Measurements from ENCODE around the gene THEM5.
"Not testable (repeated sequence)": the region's sequence is repeated elsewhere in the genome, so short reads cannot be mapped to it uniquely, and the experiment has no call there.

Gene THEM5

DNA sequence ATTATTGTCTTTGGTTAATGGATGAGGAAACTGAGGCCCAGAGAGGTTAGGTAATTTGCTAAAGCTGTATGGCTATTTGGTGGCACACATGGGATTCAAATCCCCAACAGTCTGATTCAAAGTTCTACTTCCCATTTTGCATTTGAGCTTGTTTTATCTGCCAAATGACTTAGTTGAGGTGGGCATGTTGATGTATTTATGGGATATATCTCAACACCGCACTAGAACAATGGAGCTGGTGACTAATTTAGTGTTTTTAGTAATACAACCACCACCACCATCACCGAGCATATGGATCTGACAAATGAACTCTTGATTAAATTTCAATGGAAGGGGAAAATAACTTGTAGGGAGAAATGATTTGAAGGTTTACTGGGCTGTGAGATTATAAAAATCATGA is 29.0 kb upstream of the THEM5 start:
- Histone ChIP-seq H3K36me3 (no peaks in the 10 kb centered on the region), H3K27me3 (no peaks in the 10 kb centered on the region), H3K4me1 (ENCODE audit: control insufficient read depth in 1 of 2, insufficient read depth in 1 of 2, low read depth in 1 of 2, low read length in 1 of 2) (no peaks in the 10 kb centered on the region), H3K4me3 (ENCODE audit: low read depth in 1 of 2, low read length in 1 of 2) (no peak overlapping the region), H3K9me3 (no peaks in the 10 kb centered on the region), H3K27ac (no peak overlapping the region)
- TF ChIP-seq, protein P1, sequence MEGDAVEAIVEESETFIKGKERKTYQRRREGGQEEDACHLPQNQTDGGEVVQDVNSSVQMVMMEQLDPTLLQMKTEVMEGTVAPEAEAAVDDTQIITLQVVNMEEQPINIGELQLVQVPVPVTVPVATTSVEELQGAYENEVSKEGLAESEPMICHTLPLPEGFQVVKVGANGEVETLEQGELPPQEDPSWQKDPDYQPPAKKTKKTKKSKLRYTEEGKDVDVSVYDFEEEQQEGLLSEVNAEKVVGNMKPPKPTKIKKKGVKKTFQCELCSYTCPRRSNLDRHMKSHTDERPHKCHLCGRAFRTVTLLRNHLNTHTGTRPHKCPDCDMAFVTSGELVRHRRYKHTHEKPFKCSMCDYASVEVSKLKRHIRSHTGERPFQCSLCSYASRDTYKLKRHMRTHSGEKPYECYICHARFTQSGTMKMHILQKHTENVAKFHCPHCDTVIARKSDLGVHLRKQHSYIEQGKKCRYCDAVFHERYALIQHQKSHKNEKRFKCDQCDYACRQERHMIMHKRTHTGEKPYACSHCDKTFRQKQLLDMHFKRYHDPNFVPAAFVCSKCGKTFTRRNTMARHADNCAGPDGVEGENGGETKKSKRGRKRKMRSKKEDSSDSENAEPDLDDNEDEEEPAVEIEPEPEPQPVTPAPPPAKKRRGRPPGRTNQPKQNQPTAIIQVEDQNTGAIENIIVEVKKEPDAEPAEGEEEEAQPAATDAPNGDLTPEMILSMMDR (IDR thresholded peaks at IDR 0.05): no peak

- TF ChIP-seq, protein P1 (IDR thresholded peaks at IDR 0.05): no peak
- H3K27ac ChIP-seq: no peak overlapping the region
- H3K36me3 ChIP-seq: no peaks in the 10 kb centered on the region
These were observed 28.0 kb upstream of the THEM5 start for GRCh38 chr1:151881479-151881878.

GRCh38 chr1:151875419-151876097 is 22.0 kb upstream of the THEM5 start:
- H3K4me3 ChIP-seq (ENCODE audit: low read depth in 1 of 2, low read length in 1 of 2): no peak overlapping the region
- H3K27ac ChIP-seq: no peak overlapping the region
- H3K27me3 ChIP-seq: no peaks in the 10 kb centered on the region
- H3K36me3 ChIP-seq: no peaks in the 10 kb centered on the region
- TF ChIP-seq, protein P1 (IDR thresholded peaks at IDR 0.05): no peak
- no peaks in the 10 kb centered on the region for H3K4me1 ChIP-seq (ENCODE audit: control insufficient read depth in 1 of 2, insufficient read depth in 1 of 2, low read depth in 1 of 2, low read length in 1 of 2)
- no peaks in the 10 kb centered on the region for H3K9me3 ChIP-seq

More at GRCh38 chr1:151881479-151881878, 28.0 kb upstream of the THEM5 start:
- H3K9me3 ChIP-seq: no peaks in the 10 kb centered on the region
- no peak overlapping the region for H3K4me3 ChIP-seq (ENCODE audit: low read depth in 1 of 2, low read length in 1 of 2)
- no peaks in the 10 kb centered on the region for H3K4me1 ChIP-seq (ENCODE audit: control insufficient read depth in 1 of 2, insufficient read depth in 1 of 2, low read depth in 1 of 2, low read length in 1 of 2)
- no peaks in the 10 kb centered on the region for H3K27me3 ChIP-seq

- not testable (repeated sequence) for H3K4me1 ChIP-seq (ENCODE audit: control insufficient read depth in 1 of 2, insufficient read depth in 1 of 2, low read depth in 1 of 2, low read length in 1 of 2); H3K27me3 ChIP-seq; H3K4me3 ChIP-seq (ENCODE audit: low read depth in 1 of 2, low read length in 1 of 2); H3K27ac ChIP-seq; H3K36me3 ChIP-seq; H3K9me3 ChIP-seq
These were observed 19.3 kb upstream of the THEM5 start for GRCh38 chr1:151872776-151873175.

- Histone ChIP-seq H3K36me3 (no peaks in the 10 kb centered on the region), H3K27me3 (no peaks in the 10 kb centered on the region), H3K4me3 (ENCODE audit: low read depth in 1 of 2, low read length in 1 of 2) (no peak overlapping the region), H3K9me3 (no peaks in the 10 kb centered on the region), H3K4me1 (ENCODE audit: control insufficient read depth in 1 of 2, insufficient read depth in 1 of 2, low read depth in 1 of 2, low read length in 1 of 2) (peaks cover 0 to 15% of the 10 kb centered on the region in 2 experiments), H3K27ac (no peak overlapping the region)
- TF ChIP-seq, protein P1 (IDR thresholded peaks at IDR 0.05): no peak
These were observed 17.9 kb upstream of the THEM5 start for GRCh38 chr1:151871284-151872030.

DNA sequence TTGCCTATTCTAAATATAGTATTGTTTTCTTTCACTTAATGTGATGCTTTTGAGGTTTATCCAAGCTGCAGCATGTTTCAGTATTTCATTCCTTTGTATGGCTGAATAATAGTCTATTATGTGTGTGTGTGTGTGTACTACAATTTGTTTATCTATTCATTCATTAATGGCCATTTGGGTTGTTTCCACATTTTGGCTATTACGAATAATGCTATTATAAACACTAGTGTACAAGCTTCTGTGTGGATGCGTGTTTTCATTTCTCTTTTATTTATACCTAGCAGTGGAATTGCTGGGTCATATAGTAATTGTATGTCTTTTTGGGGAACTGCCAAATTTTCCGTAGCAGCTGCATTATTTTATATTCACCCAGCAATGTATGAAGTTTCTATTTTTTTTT is 15.0 kb upstream of the THEM5 start:
- H3K27me3 ChIP-seq: no peaks in the 10 kb centered on the region
- peaks cover 0 to 15% of the 10 kb centered on the region in 2 experiments for H3K4me1 ChIP-seq (ENCODE audit: control insufficient read depth in 1 of 2, insufficient read depth in 1 of 2, low read depth in 1 of 2, low read length in 1 of 2)
- TF ChIP-seq, protein P1 (IDR thresholded peaks at IDR 0.05): no peak
- no peaks in the 10 kb centered on the region for H3K9me3 ChIP-seq
- no peak overlapping the region for H3K4me3 ChIP-seq (ENCODE audit: low read depth in 1 of 2, low read length in 1 of 2)
- H3K27ac ChIP-seq: no peak overlapping the region
- no peaks in the 10 kb centered on the region for H3K36me3 ChIP-seq

Data from neutrophil (primary cell).